ENCODE data around the gene CELA2B.
"Not testable (repeated sequence)": the region's sequence is repeated elsewhere in the genome, so short reads cannot be mapped to it uniquely, and the experiment has no call there.

The CELA2B gene

DNA sequence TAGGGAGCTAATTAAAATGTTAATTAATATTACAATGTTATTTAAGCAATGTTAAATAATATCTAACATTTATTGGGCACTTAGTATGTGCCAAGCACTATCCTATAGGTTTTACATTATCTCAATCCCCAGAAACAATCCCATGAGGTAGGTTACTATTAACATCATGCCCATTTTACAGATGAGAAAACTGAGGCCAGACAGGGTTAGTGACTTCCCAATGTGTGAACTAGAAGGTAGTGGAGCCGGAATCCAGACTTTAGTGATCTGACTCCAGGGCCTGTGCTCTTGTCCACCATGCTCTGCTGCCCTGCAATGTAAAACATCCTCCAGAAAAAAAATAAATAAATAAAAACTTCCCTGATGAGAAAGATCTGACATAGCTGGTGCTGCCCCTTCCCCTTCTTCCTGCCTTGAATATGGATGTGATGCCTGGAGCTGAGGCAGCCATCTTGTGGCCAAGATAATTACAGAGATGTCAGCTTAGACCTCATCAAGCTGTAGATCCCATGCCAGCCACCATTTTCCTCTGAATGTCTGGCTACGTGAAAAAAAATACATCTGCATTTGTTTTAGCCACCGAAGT lies 26.9 kb upstream of the CELA2B start:
- H3K36me3 ChIP-seq (ENCODE audit: insufficient read depth, low read length) = no peaks in the 10 kb centered on the region
- H3K27me3 ChIP-seq (ENCODE audit: control insufficient read depth, insufficient read depth, low read length) = peaks cover 13% of the 10 kb centered on the region
- no peak overlapping the region for H3K9ac ChIP-seq (ENCODE audit: low read depth, low read length)
- no peaks in the 10 kb centered on the region for H3K9me3 ChIP-seq (replicated peaks; ENCODE audit: low read length)
- H3K4me3 ChIP-seq (ENCODE audit: low read length) = no peak overlapping the region
- H3K4me1 ChIP-seq (ENCODE audit: control insufficient read depth, insufficient read depth, low read length) = peaks cover 6% of the 10 kb centered on the region
- H3K4me2 ChIP-seq (ENCODE audit: low read length) = no peak overlapping the region

DNA sequence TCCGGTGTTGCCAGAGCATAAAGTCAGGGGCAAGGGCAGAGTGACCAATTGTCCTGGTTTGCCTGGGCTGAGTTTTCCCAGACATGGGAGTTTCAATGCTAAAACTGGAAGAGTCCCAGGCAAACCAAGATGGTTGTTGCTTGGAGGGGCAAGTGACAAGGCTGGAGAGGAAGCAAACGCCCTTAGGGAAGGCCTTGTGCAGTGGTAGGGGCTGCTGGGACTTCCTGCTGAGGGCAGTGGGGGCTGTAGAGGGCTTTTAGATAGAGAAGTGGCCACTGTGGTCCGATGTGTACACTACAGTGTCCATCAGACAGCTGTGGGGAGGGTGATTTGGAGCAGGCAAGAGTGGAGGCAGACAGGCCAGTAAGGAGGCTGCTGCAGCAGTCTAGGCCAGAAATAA lies 26.3 kb upstream of the CELA2B start:
- Histone ChIP-seq H3K27me3 (ENCODE audit: control insufficient read depth, insufficient read depth, low read length) (peaks cover 13% of the 10 kb centered on the region), H3K4me3 (ENCODE audit: low read length) (no peak overlapping the region)

GRCh38 chr1:15451014-15451722 lies 24.7 kb upstream of the CELA2B start:
- Histone ChIP-seq H3K36me3 (ENCODE audit: insufficient read depth, low read length) (no peaks in the 10 kb centered on the region), H3K4me2 (ENCODE audit: low read length) (no peak overlapping the region), H3K4me3 (ENCODE audit: low read length) (no peak overlapping the region), H3K9me3 (replicated peaks; ENCODE audit: low read length) (no peaks in the 10 kb centered on the region), H3K27me3 (ENCODE audit: control insufficient read depth, insufficient read depth, low read length) (peaks cover 13% of the 10 kb centered on the region), H3K4me1 (ENCODE audit: control insufficient read depth, insufficient read depth, low read length) (peaks cover 9% of the 10 kb centered on the region), H3K9ac (ENCODE audit: low read depth, low read length) (no peak overlapping the region)

More for the DNA sequence above, 26.3 kb upstream of the CELA2B start:
- Histone ChIP-seq H3K9ac (ENCODE audit: low read depth, low read length) (no peak overlapping the region), H3K36me3 (ENCODE audit: insufficient read depth, low read length) (no peaks in the 10 kb centered on the region), H3K9me3 (replicated peaks; ENCODE audit: low read length) (no peaks in the 10 kb centered on the region), H3K4me2 (ENCODE audit: low read length) (no peak overlapping the region), H3K4me1 (ENCODE audit: control insufficient read depth, insufficient read depth, low read length) (peaks cover 9% of the 10 kb centered on the region)

DNA sequence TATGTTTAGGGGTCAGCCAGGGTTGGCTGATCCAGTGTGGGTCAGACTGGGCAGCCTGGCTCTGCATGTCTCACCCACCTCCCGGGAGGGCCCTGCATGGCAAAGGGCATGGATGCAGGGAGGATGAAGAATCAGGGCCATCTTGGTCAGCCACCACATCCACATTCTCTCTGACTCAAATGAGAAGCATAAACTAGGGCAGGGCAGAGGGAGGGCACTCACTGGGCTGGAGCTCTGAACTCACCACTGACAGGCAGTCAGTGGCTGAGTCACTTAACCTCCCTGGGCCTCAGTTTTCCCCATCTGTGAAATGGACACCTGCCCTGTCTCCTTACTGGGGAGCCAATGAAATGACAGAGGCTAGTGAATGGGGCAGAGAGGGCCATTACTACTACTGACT lies 23.7 kb upstream of the CELA2B start:
- Histone ChIP-seq H3K4me3 (ENCODE audit: low read length) (no peak overlapping the region), H3K4me1 (ENCODE audit: control insufficient read depth, insufficient read depth, low read length) (peaks cover 9% of the 10 kb centered on the region), H3K9me3 (replicated peaks; ENCODE audit: low read length) (no peaks in the 10 kb centered on the region), H3K9ac (ENCODE audit: low read depth, low read length) (no peak overlapping the region), H3K36me3 (ENCODE audit: insufficient read depth, low read length) (no peaks in the 10 kb centered on the region), H3K4me2 (ENCODE audit: low read length) (no peak overlapping the region), H3K27me3 (ENCODE audit: control insufficient read depth, insufficient read depth, low read length) (peaks cover 11% of the 10 kb centered on the region)

GRCh38 chr1:15452866-15453571 lies 22.9 kb upstream of the CELA2B start:
- Histone ChIP-seq H3K27me3 (ENCODE audit: control insufficient read depth, insufficient read depth, low read length) (peaks cover 3% of the 10 kb centered on the region), H3K9me3 (replicated peaks; ENCODE audit: low read length) (no peaks in the 10 kb centered on the region), H3K4me3 (ENCODE audit: low read length) (no peak overlapping the region), H3K9ac (ENCODE audit: low read depth, low read length) (no peak overlapping the region), H3K4me1 (ENCODE audit: control insufficient read depth, insufficient read depth, low read length) (peaks cover 9% of the 10 kb centered on the region), H3K36me3 (ENCODE audit: insufficient read depth, low read length) (no peaks in the 10 kb centered on the region), H3K4me2 (ENCODE audit: low read length) (no peak overlapping the region)

- Histone ChIP-seq H3K4me2 (ENCODE audit: low read length) (no peak overlapping the region), H3K4me1 (ENCODE audit: control insufficient read depth, insufficient read depth, low read length) (peaks cover 9% of the 10 kb centered on the region), H3K9me3 (replicated peaks; ENCODE audit: low read length) (no peaks in the 10 kb centered on the region), H3K27me3 (ENCODE audit: control insufficient read depth, insufficient read depth, low read length) (peaks cover 3% of the 10 kb centered on the region), H3K36me3 (ENCODE audit: insufficient read depth, low read length) (no peaks in the 10 kb centered on the region), H3K9ac (ENCODE audit: low read depth, low read length) (no peak overlapping the region), H3K4me3 (ENCODE audit: low read length) (no peak overlapping the region)
Measured at GRCh38 chr1:15453734-15454133, 22.2 kb upstream of the CELA2B start.

GRCh38 chr1:15454256-15454655 lies 21.6 kb upstream of the CELA2B start:
- no peak overlapping the region for H3K4me3 ChIP-seq (ENCODE audit: low read length)
- peaks cover 9% of the 10 kb centered on the region for H3K4me1 ChIP-seq (ENCODE audit: control insufficient read depth, insufficient read depth, low read length)
- no peaks in the 10 kb centered on the region for H3K27me3 ChIP-seq (ENCODE audit: control insufficient read depth, insufficient read depth, low read length)
- H3K36me3 ChIP-seq (ENCODE audit: insufficient read depth, low read length) = no peaks in the 10 kb centered on the region
- H3K9ac ChIP-seq (ENCODE audit: low read depth, low read length) = no peak overlapping the region
- no peak overlapping the region for H3K4me2 ChIP-seq (ENCODE audit: low read length)
- H3K9me3 ChIP-seq (replicated peaks; ENCODE audit: low read length) = no peaks in the 10 kb centered on the region

GRCh38 chr1:15455522-15455921 lies 20.4 kb upstream of the CELA2B start:
- H3K4me3 ChIP-seq (ENCODE audit: low read length) = no peak overlapping the region
- H3K4me1 ChIP-seq (ENCODE audit: control insufficient read depth, insufficient read depth, low read length) = peaks cover 9% of the 10 kb centered on the region
- no peak overlapping the region for H3K4me2 ChIP-seq (ENCODE audit: low read length)
- H3K27me3 ChIP-seq (ENCODE audit: control insufficient read depth, insufficient read depth, low read length) = no peaks in the 10 kb centered on the region
- H3K9ac ChIP-seq (ENCODE audit: low read depth, low read length) = no peak overlapping the region
- H3K9me3 ChIP-seq (replicated peaks; ENCODE audit: low read length) = no peaks in the 10 kb centered on the region
- H3K36me3 ChIP-seq (ENCODE audit: insufficient read depth, low read length) = no peaks in the 10 kb centered on the region

DNA sequence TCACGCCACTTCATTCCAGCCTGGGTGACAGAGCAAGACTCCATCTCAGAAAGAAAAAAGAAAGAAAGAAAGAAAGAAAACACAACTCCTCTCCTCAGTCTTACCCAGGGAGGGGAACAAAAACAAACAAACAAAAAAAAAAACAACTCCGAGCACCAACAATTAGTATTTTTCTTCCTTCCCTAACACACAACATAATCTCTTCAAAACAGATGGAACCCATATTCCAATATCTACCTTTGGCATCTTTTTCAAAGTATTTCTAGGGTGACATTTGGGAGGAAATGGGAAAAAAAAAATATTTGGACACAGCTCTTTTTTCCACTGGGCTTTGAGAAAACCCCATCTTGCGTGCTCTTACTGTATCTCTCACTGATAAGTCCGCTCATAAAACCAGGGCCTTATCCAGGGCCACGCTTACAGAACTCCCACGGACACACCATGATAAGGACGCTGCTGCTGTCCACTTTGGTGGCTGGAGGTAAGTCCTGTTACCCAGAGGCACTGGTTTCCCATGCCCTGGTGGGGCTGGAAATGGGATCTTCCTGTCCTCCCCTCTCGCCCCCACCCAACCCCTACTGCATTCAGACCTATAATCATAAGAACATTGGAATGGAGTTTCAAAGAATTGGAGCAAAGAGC lies 19.5 kb upstream of the CELA2B start, which contains the start of gene CELA2A:
Gene CELA2A (plus strand): TSS at position 420 of the 642 bp plus-strand sequence. CDS start 22 bp downstream, at position 442.
- H3K9ac ChIP-seq (ENCODE audit: low read depth, low read length) = no peak within 1 kb of the TSS
- no peaks in the 10 kb centered on the region for H3K27me3 ChIP-seq (ENCODE audit: control insufficient read depth, insufficient read depth, low read length)
- H3K4me2 ChIP-seq (ENCODE audit: low read length) = no peak within 1 kb of the TSS
- H3K4me3 ChIP-seq (ENCODE audit: low read length) = no peak within 1 kb of the TSS
- H3K9me3 ChIP-seq (replicated peaks; ENCODE audit: low read length) = no peaks in the 10 kb centered on the region
- peaks cover 9% of the 10 kb centered on the region for H3K4me1 ChIP-seq (ENCODE audit: control insufficient read depth, insufficient read depth, low read length)
- H3K36me3 ChIP-seq (ENCODE audit: insufficient read depth, low read length) = no peaks in the 10 kb centered on the region

GRCh38 chr1:15457585-15457984 lies 18.3 kb upstream of the CELA2B start:
- Histone ChIP-seq H3K4me1 (ENCODE audit: control insufficient read depth, insufficient read depth, low read length) (peaks cover 9% of the 10 kb centered on the region), H3K4me3 (ENCODE audit: low read length) (no peak overlapping the region), H3K9me3 (replicated peaks; ENCODE audit: low read length) (no peaks in the 10 kb centered on the region), H3K4me2 (ENCODE audit: low read length) (no peak overlapping the region), H3K27me3 (ENCODE audit: control insufficient read depth, insufficient read depth, low read length) (no peaks in the 10 kb centered on the region), H3K9ac (ENCODE audit: low read depth, low read length) (no peak overlapping the region), H3K36me3 (ENCODE audit: insufficient read depth, low read length) (no peaks in the 10 kb centered on the region)

DNA sequence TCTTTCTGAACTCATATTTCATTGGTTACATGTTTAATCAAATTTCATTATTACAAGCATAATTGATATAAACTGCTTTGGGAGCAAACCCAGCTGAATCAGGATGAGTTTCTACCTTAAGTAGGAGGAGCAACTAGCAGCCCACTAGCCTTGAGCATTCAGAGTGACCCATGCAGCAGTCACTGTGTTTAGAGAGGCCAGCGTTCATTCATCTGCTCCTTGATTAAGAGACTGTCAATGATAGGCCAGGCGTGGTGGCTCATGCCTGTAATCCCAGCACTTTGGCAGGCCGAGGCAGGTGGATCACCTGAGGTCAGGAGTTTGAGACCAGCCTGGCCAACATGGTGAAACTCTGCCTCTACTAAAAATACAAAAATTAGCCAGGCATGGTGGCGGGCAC lies 17.5 kb upstream of the CELA2B start:
- not testable (repeated sequence) for H3K27me3 ChIP-seq (ENCODE audit: control insufficient read depth, insufficient read depth, low read length)

More for the DNA sequence above, 17.5 kb upstream of the CELA2B start:
- H3K36me3 ChIP-seq (ENCODE audit: insufficient read depth, low read length); H3K4me3 ChIP-seq (ENCODE audit: low read length); H3K9ac ChIP-seq (ENCODE audit: low read depth, low read length); H3K4me1 ChIP-seq (ENCODE audit: control insufficient read depth, insufficient read depth, low read length); H3K9me3 ChIP-seq (replicated peaks; ENCODE audit: low read length); H3K4me2 ChIP-seq (ENCODE audit: low read length): not testable (repeated sequence)

Measured in skeletal muscle satellite cell (primary cell).